ENCODE data around the gene IGSF22.

IGSF22 gene

GRCh38 chr11:18722293-18722637 is 3.7 kb downstream of the IGSF22 start:
- no peaks in the 10 kb centered on the region for H4K20me1 ChIP-seq (ENCODE audit: insufficient read depth, low read length)
- no peaks in the 10 kb centered on the region for H3K4me1 ChIP-seq (ENCODE audit: low read length)
- H3K27me3 ChIP-seq (replicated peaks; ENCODE audit: insufficient read depth, low read length): no peaks in the 10 kb centered on the region; the same call in 1 of the 2 replicates
- H3K27ac ChIP-seq (ENCODE audit: low read length): no peak overlapping the region
- no peaks in the 10 kb centered on the region for H3K9me2 ChIP-seq (replicated peaks; ENCODE audit: insufficient read depth, low read length)
- H2AFZ ChIP-seq (ENCODE audit: low read length): peak overlapping the region; percentile 99
- TF ChIP-seq EZH2 (optimal IDR thresholded peaks at IDR 0.05; ENCODE audit: low read depth, low read length): no peak
- TF ChIP-seq CTCF (IDR thresholded peaks at IDR 0.05; ENCODE audit: low read length): no peak; the same call in 1 of the 2 replicates
- no peak for TF ChIP-seq EZH2phosphoT487 (IDR thresholded peaks at IDR 0.05; ENCODE audit: low read length)
- H3K79me2 ChIP-seq (ENCODE audit: low read length): no peaks in the 10 kb centered on the region
- no peaks in the 10 kb centered on the region for H3K9me3 ChIP-seq (replicated peaks; ENCODE audit: insufficient read depth, low read length)
- no peak for DNase-seq
- peak overlapping the region; percentile 99 for H3K4me2 ChIP-seq (ENCODE audit: low read depth, low read length)
- peaks cover 7% of the 10 kb centered on the region; the same call in 1 of the 2 replicates for H3F3A ChIP-seq (ENCODE audit: insufficient read depth, low read length)
- H3K36me3 ChIP-seq (replicated peaks; ENCODE audit: insufficient read depth, low read length): no peaks in the 10 kb centered on the region
- H3K4me3 ChIP-seq (ENCODE audit: low read length): peak overlapping the region; percentile 79
- no peak overlapping the region for H3K9ac ChIP-seq (ENCODE audit: low read length)

GRCh38 chr11:18721561-18722292 is 4.3 kb downstream of the IGSF22 start:
- Histone ChIP-seq H3K9ac (ENCODE audit: low read length) (peak overlapping the region; percentile 37; the same call in 1 of the 2 replicates), H2AFZ (ENCODE audit: low read length) (peak overlapping the region; percentile 99), H4K20me1 (ENCODE audit: insufficient read depth, low read length) (no peaks in the 10 kb centered on the region), H3K9me2 (replicated peaks; ENCODE audit: insufficient read depth, low read length) (no peaks in the 10 kb centered on the region), H3K9me3 (replicated peaks; ENCODE audit: insufficient read depth, low read length) (no peaks in the 10 kb centered on the region), H3K4me2 (ENCODE audit: low read depth, low read length) (peak overlapping the region; percentile 99), H3F3A (ENCODE audit: insufficient read depth, low read length) (peaks cover 7% of the 10 kb centered on the region; the same call in 1 of the 2 replicates), H3K4me3 (ENCODE audit: low read length) (peak overlapping the region; percentile 79), H3K36me3 (replicated peaks; ENCODE audit: insufficient read depth, low read length) (no peaks in the 10 kb centered on the region), H3K4me1 (ENCODE audit: low read length) (no peaks in the 10 kb centered on the region), H3K27me3 (replicated peaks; ENCODE audit: insufficient read depth, low read length) (no peaks in the 10 kb centered on the region; the same call in 1 of the 2 replicates), H3K27ac (ENCODE audit: low read length) (peak overlapping the region; percentile 4; the same call in 1 of the 2 replicates), H3K79me2 (ENCODE audit: low read length) (no peaks in the 10 kb centered on the region)
- no peak for TF ChIP-seq EZH2 (optimal IDR thresholded peaks at IDR 0.05; ENCODE audit: low read depth, low read length)
- no peak for TF ChIP-seq EZH2phosphoT487 (IDR thresholded peaks at IDR 0.05; ENCODE audit: low read length)
- TF ChIP-seq CTCF (IDR thresholded peaks at IDR 0.05; ENCODE audit: low read length): peak; percentile 74
- DNase-seq: peak; percentile 63

- DNase-seq: peak; percentile 84
- Histone ChIP-seq H3K9ac (ENCODE audit: low read length) (peak overlapping the region; percentile 37; the same call in 1 of the 2 replicates), H4K20me1 (ENCODE audit: insufficient read depth, low read length) (no peaks in the 10 kb centered on the region)
These were observed 5.0 kb downstream of the IGSF22 start for GRCh38 chr11:18720808-18721560.

More at GRCh38 chr11:18720808-18721560, 5.0 kb downstream of the IGSF22 start:
- TF ChIP-seq CTCF (IDR thresholded peaks at IDR 0.05; ENCODE audit: low read length) (no peak), EZH2phosphoT487 (IDR thresholded peaks at IDR 0.05; ENCODE audit: low read length) (no peak), EZH2 (optimal IDR thresholded peaks at IDR 0.05; ENCODE audit: low read depth, low read length) (no peak)
- H2AFZ ChIP-seq (ENCODE audit: low read length): peak overlapping the region; percentile 99
- H3K36me3 ChIP-seq (replicated peaks; ENCODE audit: insufficient read depth, low read length): no peaks in the 10 kb centered on the region
- peak overlapping the region; percentile 79 for H3K4me3 ChIP-seq (ENCODE audit: low read length)
- no peaks in the 10 kb centered on the region for H3K4me1 ChIP-seq (ENCODE audit: low read length)
- no peaks in the 10 kb centered on the region for H3K9me2 ChIP-seq (replicated peaks; ENCODE audit: insufficient read depth, low read length)
- H3K79me2 ChIP-seq (ENCODE audit: low read length): no peaks in the 10 kb centered on the region
- H3K4me2 ChIP-seq (ENCODE audit: low read depth, low read length): peak overlapping the region; percentile 99
- peak overlapping the region; percentile 4; the same call in 1 of the 2 replicates for H3K27ac ChIP-seq (ENCODE audit: low read length)
- H3K27me3 ChIP-seq (replicated peaks; ENCODE audit: insufficient read depth, low read length): no peaks in the 10 kb centered on the region; the same call in 1 of the 2 replicates
- no peaks in the 10 kb centered on the region for H3K9me3 ChIP-seq (replicated peaks; ENCODE audit: insufficient read depth, low read length)
- H3F3A ChIP-seq (ENCODE audit: insufficient read depth, low read length): peaks cover 7% of the 10 kb centered on the region; the same call in 1 of the 2 replicates
